Measurements from ENCODE around the gene ZSCAN5A.
"Not testable (repeated sequence)": the region's sequence is repeated elsewhere in the genome, so short reads cannot be mapped to it uniquely, and the experiment has no call there.

ZSCAN5A gene

DNA sequence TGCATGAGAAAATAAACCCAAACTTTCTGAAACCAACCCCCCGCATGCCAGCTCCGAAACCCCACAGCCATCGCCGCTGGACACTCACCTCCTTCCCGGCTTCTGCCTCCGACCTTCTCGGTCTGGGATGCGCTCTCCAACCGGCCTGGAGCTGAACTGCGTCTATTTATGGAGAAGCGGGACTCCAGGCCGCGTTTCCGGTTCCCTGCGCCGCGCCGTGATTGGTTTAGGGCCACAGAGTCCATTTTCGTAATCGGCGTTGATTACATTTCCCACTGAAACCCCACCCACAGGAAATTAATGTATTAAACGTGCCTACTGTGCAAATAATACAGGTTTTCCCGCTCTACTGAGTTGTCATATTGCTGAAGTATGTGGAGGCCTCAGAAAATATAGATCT, 117.0 kb downstream of the ZSCAN5A start, which contains the start of gene ZSCAN5B:
TSS of gene ZSCAN5B (minus strand) at position 138 of the 400 bp plus-strand sequence. CDS start 4,731 bp downstream, outside the sequence.
- DNase-seq: not testable (repeated sequence)

DNA sequence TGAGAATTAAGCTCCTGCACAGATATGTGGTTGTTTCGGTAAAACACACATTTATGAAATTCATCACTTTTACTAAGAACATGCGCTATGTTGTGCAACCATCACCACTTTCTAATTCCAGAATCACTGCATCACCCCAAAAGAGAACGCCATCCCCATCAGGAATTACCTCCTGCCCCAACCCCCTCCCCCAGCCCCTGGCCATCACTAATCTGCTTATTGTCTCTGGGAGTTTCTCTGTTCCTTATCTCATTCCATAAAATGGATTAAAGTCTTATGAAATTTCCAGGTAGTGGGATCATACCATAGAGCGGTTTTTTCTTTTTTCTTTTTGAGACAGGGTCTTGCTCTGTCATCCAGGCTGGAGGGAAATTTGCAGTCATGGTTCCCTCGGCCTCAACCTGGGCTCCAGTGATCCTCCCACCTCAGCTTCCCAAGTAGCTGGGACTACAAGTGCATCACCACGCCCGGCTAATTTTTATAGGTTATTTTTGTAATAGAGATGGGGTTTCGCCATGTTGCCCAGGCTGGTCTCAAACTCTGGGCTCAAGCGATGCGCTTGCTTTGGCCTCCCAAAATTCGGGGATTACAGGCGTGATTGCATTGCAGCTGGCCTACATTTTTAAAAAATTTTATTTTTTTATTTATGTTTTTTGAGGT, 120.5 kb downstream of the ZSCAN5A start:
- DNase-seq: no peak

DNA sequence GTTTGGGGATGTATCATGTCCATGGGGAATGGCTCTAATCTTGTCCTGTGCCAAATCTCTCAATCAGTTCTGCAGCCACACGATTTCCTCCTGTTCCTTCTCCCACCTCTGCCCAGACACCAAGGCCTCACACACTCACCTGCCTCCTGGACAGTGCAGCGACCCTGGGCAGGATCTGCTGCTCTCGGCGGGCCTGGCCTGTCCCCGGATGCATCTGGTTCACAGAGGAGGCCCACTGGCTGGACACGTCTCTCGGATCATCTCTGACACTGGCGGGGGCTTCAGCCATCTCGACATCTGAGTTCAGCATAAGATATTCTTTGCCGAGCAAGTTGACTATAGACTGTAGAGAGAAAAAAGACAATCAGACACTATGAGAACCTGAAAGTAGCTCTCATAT, 122.9 kb downstream of the ZSCAN5A start:
- no peak for DNase-seq

DNA sequence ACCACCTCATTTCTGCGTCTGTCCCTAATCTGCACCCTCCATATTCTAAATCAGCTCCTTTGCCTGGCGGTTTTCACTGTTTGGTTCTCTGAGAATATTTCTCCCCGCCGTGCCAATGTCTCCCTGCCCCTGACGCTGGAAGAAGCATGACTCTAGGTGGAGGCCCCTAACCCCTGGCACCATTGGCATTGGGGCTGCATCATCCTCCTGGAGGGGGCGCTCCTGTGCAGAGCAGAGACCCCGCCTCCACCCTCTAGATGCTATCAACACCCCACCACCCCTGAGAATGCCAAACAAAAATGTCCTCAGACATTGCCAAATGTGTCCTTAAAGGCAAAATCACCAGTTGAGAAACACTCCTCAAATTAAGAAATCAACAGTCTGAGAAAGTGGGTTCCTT, 123.5 kb downstream of the ZSCAN5A start:
- DNase-seq: no peak

DNA sequence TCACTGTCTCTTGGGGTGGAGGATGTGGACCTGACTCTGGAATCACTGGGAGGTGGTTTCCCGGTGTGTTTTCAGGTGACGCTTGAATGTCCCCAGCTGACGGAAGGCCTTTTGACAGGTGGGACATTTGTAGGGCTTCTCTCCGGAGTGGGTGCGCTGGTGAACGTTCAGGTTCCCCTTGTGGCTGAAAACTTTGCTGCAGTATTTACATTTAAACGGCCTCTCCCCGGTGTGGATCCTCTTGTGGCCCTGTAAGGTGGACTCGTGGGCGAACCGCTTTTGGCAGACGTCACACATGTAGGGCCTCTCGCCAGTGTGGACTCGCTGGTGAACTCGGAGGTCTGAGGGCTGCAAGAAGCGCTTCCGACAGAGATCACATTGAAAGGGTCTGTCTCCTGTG, 124.9 kb downstream of the ZSCAN5A start:
- DNase-seq: no peak

DNA sequence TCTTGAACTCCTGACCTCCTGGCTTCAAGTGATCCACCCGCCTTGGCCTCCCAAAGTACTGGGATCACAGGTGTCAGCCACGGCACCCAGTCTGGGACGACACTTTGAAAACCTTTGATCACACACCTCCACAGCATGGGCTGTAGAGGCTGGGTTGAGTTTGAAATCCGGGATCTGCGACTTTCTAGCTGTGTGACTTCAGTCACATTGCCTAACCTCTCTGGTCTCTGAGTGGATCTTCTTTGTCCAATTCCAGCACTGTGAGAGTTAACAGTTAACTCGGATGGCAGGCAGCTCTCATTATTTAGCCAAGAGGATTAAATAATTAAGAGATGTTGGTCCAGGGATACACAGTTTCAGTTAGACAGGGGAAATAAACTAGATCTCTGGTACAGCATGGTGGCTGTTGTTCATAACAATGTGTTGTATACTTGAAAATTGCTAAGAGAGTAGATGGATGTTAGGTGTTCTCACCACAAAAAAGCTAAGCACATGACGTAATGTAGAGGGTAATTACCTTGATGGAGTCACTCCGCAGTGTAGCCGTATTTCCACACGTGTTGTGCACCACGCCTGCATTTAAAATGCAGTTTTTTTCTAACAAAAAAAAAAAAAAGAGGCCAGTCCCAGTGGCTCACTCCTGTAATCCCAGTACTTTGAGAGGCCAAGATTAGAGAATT, 136.9 kb downstream of the ZSCAN5A start:
- no peak for DNase-seq

DNA sequence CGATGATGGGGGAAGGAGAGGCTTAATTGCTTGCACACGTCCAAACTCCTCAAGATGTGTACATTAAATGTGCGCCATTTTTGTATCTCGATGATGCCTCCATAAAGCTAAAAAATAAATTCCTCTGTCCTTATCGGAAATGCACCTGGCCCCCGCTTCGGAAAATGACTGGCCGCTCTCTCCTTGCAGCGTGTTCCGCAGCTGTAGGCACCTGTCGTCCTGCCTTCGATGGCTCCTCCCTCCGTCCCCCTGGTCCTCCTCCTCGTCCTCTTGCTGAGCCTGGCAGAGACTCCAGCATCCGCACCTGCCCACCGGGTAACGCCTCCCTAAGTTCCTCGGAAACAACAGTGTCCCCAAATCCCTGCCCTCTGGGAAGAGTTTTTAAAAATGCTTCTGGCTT, 137.8 kb downstream of the ZSCAN5A start:
- DNase-seq: no peak

DNA sequence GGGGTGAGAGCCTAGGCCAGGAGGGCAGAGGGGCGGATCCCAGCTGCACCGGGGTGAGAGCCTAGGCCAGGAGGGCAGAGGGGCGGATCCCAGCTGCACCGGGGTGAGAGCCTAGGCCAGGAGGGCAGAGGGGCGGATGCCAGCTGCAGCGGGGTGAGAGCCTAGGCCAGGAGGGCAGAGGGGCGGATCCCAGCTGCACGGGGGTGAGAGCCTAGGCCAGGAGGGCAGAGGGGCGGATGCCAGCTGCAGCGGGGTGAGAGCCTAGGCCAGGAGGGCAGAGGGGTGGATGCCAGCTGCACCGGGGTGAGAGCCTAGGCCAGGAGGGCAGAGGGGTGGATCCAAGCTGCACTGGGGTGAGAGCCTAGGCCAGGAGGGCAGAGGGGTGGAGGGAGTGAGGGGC, 138.3 kb downstream of the ZSCAN5A start:
- not testable (repeated sequence) for DNase-seq

DNA sequence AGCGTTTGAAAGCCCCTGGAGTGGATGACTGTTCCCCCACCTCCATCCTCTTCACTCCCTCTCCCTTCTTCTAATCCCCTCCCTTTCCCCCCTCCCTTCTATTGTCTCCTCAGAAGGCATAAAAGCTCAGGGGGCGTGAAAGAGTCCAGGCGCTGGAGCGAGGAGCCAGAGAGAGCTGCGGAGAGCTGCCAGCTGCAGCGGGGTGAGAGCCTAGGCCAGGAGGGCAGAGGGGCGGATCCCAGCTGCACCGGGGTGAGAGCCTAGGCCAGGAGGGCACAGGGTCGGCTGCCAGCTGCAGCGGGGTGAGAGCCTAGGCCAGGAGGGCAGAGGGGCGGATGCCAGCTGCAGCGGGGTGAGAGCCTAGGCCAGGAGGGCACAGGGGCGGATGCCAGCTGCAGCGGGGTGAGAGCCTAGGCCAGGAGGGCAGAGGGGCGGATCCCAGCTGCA, 138.8 kb downstream of the ZSCAN5A start, which contains the start of gene GALP:
TSS of gene GALP (plus strand) at position 148 of the 447 bp plus-strand sequence. CDS start 1,101 bp downstream, outside the sequence.
- DNase-seq: not testable (repeated sequence)

DNA sequence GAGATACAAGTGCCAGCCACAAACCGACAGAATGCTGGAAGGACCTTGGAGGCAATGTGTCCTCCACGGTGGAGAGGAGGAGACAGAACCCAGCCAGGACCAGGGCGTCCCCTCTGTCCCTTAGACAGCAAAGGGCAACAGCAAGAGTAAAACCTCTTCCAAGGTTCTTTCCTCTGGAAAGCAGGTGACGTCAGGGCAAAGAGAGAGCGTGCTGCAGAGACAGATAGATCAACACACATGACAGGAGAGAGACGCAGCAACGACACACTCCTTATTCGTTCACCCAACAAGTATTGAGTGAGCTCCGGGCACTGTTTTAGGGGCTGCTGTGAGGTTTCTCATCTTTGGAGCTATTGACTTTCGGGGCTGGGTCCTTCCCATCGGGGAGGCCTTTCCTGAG, 140.1 kb downstream of the ZSCAN5A start:
- no peak for DNase-seq

DNA sequence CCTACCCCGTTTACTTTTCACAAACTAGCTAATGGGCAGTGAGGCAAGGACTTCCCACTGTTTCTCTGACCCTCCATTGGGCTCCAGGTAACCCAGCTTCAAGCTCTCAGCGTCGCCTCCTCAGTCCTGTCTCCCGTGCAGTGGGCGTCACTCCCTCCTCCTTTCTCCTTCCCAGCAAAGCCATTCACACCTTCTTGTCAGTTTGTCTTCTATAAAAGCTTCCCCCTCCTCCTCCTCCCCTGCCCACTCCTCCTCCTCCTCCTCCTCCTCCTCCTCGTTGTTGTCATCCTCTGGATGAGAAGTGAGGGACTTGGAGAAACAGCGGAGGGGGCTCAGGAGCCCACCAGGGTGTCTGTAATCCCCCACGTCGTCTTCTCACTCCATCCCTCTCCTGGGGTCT, 140.6 kb downstream of the ZSCAN5A start:
- DNase-seq: no peak

Data from right forelimb (tissue), 1 donor.